ENCODE data around the gene CAPN15.
"Not testable (repeated sequence)": the region's sequence is repeated elsewhere in the genome, so short reads cannot be mapped to it uniquely, and the experiment has no call there.

The CAPN15 gene

DNA sequence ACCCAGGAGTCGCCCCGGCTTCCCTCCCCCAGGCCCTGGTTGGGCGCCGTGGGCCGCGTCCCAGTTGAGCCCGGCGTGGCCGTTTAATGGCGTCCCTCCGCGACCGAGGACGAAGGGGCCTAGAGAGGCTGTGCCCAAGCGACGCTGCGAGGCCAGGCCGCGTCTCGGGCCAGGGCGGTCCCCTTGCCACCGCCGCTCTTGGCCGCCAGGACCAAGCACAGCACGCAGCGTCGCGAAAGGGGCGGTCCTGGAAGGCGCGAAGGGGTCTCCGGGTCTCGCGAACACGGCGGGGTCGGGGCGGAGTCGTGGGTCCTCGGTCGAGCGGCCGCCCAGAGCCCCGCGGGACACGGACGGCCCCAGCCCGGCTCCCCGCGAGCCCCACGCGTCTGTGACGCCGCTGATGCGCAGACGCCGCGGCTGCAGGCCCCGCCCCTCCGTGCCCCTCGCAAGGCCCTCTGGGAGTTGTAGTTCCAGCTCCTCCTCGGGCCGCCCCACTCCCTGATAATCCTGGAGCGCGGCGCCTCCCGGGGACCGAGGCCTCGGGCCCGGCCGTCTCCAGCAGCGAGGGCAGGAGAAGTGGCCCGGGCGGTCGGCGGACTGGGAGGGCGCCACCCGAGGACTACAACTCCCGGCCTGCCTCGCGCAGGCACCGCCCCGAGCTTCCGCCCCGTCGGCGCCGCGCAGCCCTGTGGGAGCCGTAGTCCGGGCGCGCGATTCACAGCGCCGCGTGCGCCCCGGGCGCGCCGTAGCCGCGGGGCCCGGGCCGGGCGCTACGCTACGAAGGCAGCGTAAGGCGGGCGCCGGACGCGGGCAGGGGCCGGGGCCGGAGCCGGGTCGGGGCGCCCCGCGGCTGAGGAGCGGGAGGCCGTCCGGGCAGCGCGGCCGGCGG, at the start of gene CAPN15:
TSS of gene CAPN15 (plus strand) at position 698 of the 889 bp plus-strand sequence. CDS start 19,127 bp downstream, outside the sequence.
- TF ChIP-seq MYC (IDR thresholded peaks at IDR 0.05; ENCODE audit: low read depth, low read length) (0 out of 2 replicates have a peak, but pooled peaks have one; percentile 6), POLR2A (IDR thresholded peaks at IDR 0.05; ENCODE audit: extremely low read depth, insufficient read length) (peak; percentile 43)
- TF ChIP-seq, protein P1, sequence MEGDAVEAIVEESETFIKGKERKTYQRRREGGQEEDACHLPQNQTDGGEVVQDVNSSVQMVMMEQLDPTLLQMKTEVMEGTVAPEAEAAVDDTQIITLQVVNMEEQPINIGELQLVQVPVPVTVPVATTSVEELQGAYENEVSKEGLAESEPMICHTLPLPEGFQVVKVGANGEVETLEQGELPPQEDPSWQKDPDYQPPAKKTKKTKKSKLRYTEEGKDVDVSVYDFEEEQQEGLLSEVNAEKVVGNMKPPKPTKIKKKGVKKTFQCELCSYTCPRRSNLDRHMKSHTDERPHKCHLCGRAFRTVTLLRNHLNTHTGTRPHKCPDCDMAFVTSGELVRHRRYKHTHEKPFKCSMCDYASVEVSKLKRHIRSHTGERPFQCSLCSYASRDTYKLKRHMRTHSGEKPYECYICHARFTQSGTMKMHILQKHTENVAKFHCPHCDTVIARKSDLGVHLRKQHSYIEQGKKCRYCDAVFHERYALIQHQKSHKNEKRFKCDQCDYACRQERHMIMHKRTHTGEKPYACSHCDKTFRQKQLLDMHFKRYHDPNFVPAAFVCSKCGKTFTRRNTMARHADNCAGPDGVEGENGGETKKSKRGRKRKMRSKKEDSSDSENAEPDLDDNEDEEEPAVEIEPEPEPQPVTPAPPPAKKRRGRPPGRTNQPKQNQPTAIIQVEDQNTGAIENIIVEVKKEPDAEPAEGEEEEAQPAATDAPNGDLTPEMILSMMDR (IDR thresholded peaks at IDR 0.05; ENCODE audit: low read depth, low read length): no peak
- peak within 1 kb of the TSS; percentile 79 for H3K4me3 ChIP-seq (ENCODE audit: low read depth, low read length)
- peak; percentile 87 for DNase-seq (ENCODE audit: low read depth)

DNA sequence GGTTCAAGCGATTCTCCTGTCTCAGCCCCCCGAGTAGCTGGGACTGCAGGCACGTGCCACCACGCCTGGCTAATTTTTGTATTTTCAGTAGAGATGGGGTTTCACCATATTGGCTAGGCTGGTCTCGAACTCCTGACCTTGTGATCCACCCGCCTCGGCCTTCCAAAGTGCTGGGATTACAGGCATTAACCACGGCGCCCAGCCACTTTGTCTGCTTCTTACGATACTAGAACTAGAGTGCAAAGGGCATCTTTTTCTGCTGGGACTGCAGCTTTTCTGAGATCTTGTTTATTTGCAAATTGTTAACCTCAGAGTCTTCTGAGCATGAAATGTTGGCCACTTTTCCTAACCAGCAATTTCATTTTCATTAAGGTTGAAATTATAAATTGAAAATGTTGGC, 49.2 kb upstream of the CAPN15 start:
- not testable (repeated sequence) for DNase-seq (ENCODE audit: low read depth)

DNA sequence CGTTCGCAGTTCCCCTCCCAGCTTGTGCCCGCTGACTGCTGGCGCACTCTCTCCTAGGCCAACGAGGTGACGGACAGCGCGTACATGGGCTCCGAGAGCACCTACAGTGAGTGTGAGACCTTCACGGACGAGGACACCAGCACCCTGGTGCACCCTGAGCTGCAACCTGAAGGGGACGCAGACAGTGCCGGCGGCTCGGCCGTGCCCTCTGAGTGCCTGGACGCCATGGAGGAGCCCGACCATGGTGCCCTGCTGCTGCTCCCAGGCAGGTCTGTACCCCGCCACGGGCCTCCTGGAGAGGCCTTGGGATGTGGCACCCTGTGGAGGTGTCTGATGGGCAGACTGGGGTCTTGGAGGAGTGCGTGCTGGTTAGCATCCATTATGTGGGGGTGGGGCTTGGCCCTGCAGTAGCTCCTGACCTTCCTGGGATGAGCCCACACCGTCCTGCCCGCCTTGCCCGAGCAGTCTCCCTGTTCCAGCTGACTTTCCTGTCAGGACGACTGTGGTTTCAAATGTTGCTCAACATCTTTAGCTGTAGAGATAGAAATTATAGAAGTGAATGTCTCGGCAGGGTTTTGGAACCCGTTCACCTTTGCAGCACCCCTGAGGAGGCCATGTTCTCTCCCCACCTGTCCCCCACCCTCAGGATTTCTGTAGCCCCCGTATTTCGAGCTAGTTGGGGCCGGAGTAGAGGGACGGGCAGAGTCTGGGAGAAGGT, 44.9 kb upstream of the CAPN15 start:
- TF ChIP-seq, protein P1 (IDR thresholded peaks at IDR 0.05; ENCODE audit: low read depth, low read length): no peak
- TF ChIP-seq, protein P2, sequence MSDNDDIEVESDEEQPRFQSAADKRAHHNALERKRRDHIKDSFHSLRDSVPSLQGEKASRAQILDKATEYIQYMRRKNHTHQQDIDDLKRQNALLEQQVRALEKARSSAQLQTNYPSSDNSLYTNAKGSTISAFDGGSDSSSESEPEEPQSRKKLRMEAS (IDR thresholded peaks at IDR 0.05; ENCODE audit: low read depth, low read length): no peak
- TF ChIP-seq MYC (IDR thresholded peaks at IDR 0.05; ENCODE audit: low read depth, low read length) (no peak), POLR2A (IDR thresholded peaks at IDR 0.05; ENCODE audit: extremely low read depth, insufficient read length) (no peak)
- no peak overlapping the region for H3K4me3 ChIP-seq (ENCODE audit: low read depth, low read length)
- DNase-seq (ENCODE audit: low read depth): no peak

More for the DNA sequence above, 49.2 kb upstream of the CAPN15 start:
- H3K4me3 ChIP-seq (ENCODE audit: low read depth, low read length): not testable (repeated sequence)

DNA sequence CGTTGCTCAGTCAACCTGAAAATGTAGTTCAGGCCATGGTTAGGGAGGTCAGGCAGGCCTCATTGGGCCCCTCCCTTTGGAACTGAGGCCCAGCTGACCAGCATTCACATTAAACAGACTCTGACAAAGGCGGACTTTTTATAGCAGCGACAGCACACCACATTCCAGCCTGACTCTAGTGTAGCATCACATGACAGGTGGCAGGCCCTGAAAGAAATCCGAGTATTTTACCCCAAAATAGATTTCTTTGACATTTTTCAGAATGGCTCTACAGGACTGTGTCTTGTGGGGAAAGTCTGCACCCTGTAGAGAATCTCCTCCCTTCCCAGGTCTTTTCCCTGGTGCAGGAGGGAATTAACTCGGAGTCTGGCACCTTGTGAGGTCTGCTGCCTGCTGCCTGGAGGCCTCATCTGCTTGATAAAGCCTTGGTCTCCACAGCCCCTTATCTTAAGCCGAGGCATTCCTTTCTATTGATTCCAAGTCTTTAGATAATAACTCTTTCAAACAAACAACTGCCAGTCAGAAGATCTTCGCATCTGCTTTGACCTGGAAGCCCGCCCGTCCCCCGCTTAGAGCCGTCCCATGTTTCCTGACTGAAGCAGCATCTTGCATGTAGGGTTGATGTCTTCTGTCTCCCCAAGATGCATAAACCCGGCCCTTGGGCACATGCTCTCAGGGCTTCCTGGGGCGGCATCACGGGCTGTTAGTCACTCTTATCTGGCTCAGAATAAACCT, 44.0 kb upstream of the CAPN15 start:
- no peak for DNase-seq (ENCODE audit: low read depth)
- H3K4me3 ChIP-seq (ENCODE audit: low read depth, low read length): no peak overlapping the region
- TF ChIP-seq MYC (IDR thresholded peaks at IDR 0.05; ENCODE audit: low read depth, low read length) (no peak), POLR2A (IDR thresholded peaks at IDR 0.05; ENCODE audit: extremely low read depth, insufficient read length) (no peak)
- TF ChIP-seq, protein P2 (IDR thresholded peaks at IDR 0.05; ENCODE audit: low read depth, low read length): no peak
- TF ChIP-seq, protein P1 (IDR thresholded peaks at IDR 0.05; ENCODE audit: low read depth, low read length): no peak

DNA sequence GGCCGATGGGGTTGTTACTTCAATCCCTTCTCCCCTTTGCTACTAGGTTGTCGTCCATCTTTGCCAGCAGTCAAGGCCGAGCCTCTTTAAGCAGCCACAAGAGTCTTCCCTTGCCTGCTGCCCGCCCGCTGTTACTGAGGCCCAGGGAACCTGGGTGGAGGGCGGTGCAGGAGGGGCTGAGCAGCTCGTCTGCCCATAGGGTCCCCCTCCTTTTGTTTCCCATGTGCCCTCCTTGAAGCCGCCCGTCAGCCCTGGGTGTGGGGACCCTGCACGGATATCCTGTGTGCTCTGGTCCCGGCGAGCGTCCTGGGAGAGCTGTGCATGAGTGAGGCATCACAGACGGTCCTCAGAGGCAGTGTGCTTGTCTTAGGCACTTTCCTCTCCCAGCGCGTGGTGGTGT, 37.9 kb upstream of the CAPN15 start:
- TF ChIP-seq, protein P1 (IDR thresholded peaks at IDR 0.05; ENCODE audit: low read depth, low read length): no peak
- TF ChIP-seq POLR2A (IDR thresholded peaks at IDR 0.05; ENCODE audit: extremely low read depth, insufficient read length) (no peak), MYC (IDR thresholded peaks at IDR 0.05; ENCODE audit: low read depth, low read length) (no peak)
- TF ChIP-seq, protein P2 (IDR thresholded peaks at IDR 0.05; ENCODE audit: low read depth, low read length): no peak
- no peak for DNase-seq (ENCODE audit: low read depth)
- no peak overlapping the region for H3K4me3 ChIP-seq (ENCODE audit: low read depth, low read length)

DNA sequence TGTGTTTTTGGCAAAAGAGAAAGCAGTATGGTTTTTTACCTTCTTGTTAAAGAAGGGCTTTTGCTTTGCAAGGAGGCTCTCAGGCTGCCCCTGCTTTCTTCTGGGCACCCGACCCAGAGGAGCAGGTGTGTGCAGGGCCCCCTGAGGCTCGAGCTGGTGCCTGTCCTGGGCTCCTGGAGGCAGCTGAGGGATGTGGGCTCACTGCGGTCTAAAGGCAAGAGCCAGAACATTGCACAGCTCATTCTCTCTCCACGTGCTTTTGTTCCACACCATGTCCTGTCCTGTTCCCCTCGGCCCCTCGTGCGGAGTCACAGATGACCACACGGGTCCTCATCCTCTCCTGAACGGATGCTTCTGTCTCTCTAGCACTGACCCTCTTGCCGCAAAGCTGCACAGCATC, 36.7 kb upstream of the CAPN15 start:
- peak overlapping the region; percentile 33 for H3K4me3 ChIP-seq (ENCODE audit: low read depth, low read length)
- no peak for DNase-seq (ENCODE audit: low read depth)
- TF ChIP-seq POLR2A (IDR thresholded peaks at IDR 0.05; ENCODE audit: extremely low read depth, insufficient read length): no peak
- TF ChIP-seq, protein P2 (IDR thresholded peaks at IDR 0.05; ENCODE audit: low read depth, low read length): peak; percentile 92
- TF ChIP-seq MYC (IDR thresholded peaks at IDR 0.05; ENCODE audit: low read depth, low read length): peak; percentile 77
- TF ChIP-seq, protein P1 (IDR thresholded peaks at IDR 0.05; ENCODE audit: low read depth, low read length): no peak
